GM23338 (cell line): ENCODE data around the gene SLC6A19. TPM values are rescaled to one million over a fixed set of nuclear protein-coding genes. Genes with fewer than 3 reads are reported as not detected.

Experiments
- ATAC-seq: fragments of 200-7000 bp; cut with Tn5 transposase; 3 replicates; pipeline ENCODE4 v1.9.1; 2020
- DNase-seq: peaks from one replicate; pipeline ENCODE4 v3.0.0-alpha.2; 2015; ENCODE audit warnings: low spot score
- H2AFZ ChIP-seq: fragments of 200-600 bp; sonication (generic); 2 replicates; pipeline ENCODE4 v1.8.0; 2016; ENCODE audit warnings: antibody characterized with exemption, mild to moderate bottlenecking, moderate library complexity
- H3F3A ChIP-seq: fragments of 200-600 bp; sonication (generic); replicated peaks from 2 replicates; pipeline ENCODE4 v1.8.0; 2017; ENCODE audit warnings: antibody characterized with exemption, mixed run types, low read depth
- H3K27ac ChIP-seq: fragments of 200-600 bp; sonication (generic); 2 replicates; pipeline ENCODE4 v1.6.1; 2016; ENCODE audit warnings: low read depth
- H3K27me3 ChIP-seq: fragments of 200-600 bp; sonication (generic); 2 replicates; pipeline ENCODE4 v1.8.0; 2016; ENCODE audit warnings: mild to moderate bottlenecking, mixed run types, moderate library complexity; ENCODE audit not compliant: insufficient read depth
- H3K36me3 ChIP-seq: fragments of 200-600 bp; sonication (generic); 2 replicates; pipeline ENCODE4 v1.8.0; 2016; ENCODE audit warnings: mild to moderate bottlenecking; ENCODE audit not compliant: insufficient read depth
- H3K4me1 ChIP-seq: fragments of 200-600 bp; sonication (generic); 2 replicates; pipeline ENCODE4 v1.8.0; 2016; ENCODE audit warnings: mild to moderate bottlenecking, moderate library complexity; ENCODE audit not compliant: insufficient read depth
- H3K4me2 ChIP-seq: fragments of 200-600 bp; sonication (generic); 2 replicates; pipeline ENCODE4 v1.7.1; 2017; ENCODE audit warnings: mixed run types
- H3K4me3 ChIP-seq: fragments of 200-600 bp; sonication (generic); 2 replicates; pipeline ENCODE4 v1.6.1; 2016; ENCODE audit warnings: mixed run types
- H3K79me2 ChIP-seq: fragments of 200-600 bp; sonication (generic); replicated peaks from 2 replicates; pipeline ENCODE4 v1.8.0; 2017; ENCODE audit warnings: mild to moderate bottlenecking; ENCODE audit not compliant: insufficient read depth
- H3K9me2 ChIP-seq: fragments of 200-600 bp; sonication (generic); 2 replicates; pipeline ENCODE4 v1.8.0; 2017; ENCODE audit not compliant: insufficient read depth
- H4K20me1 ChIP-seq: fragments of 200-600 bp; sonication (generic); replicated peaks from 2 replicates; pipeline ENCODE4 v1.8.0; 2017; ENCODE audit warnings: mild to moderate bottlenecking; ENCODE audit not compliant: insufficient read depth
- H3K27ac Mint-ChIP-seq: 2 replicates; pipeline ENCODE4 v1.8.0; 2020; ENCODE audit warnings: inconsistent platforms, mild to moderate bottlenecking, moderate library complexity, mixed read lengths
- H3K27me3 Mint-ChIP-seq: 3 replicates; pipeline ENCODE4 v1.8.0; 2022; ENCODE audit warnings: low read depth, mild to moderate bottlenecking, moderate library complexity, mixed read lengths, inconsistent platforms; ENCODE audit not compliant: insufficient read depth, poor library complexity
- H3K36me3 Mint-ChIP-seq: 3 replicates; pipeline ENCODE4 v1.8.0; 2021; ENCODE audit warnings: low read depth, mild to moderate bottlenecking, inconsistent platforms, moderate library complexity, mixed read lengths
- H3K4me1 Mint-ChIP-seq: 3 replicates; pipeline ENCODE4 v1.8.0; 2020; ENCODE audit warnings: mild to moderate bottlenecking, inconsistent platforms, mixed read lengths
- H3K4me3 Mint-ChIP-seq: 3 replicates; pipeline ENCODE4 v1.8.0; 2021; ENCODE audit warnings: moderate library complexity, mild to moderate bottlenecking, inconsistent platforms, mixed read lengths
- H3K9me3 Mint-ChIP-seq: 3 replicates; pipeline ENCODE4 v1.8.0; 2020; ENCODE audit warnings: moderate library complexity, mild to moderate bottlenecking, inconsistent platforms, mixed read lengths
- CREB1 ChIP-seq: fragments of 250-450 bp; sonication (Bioruptor Pico); IDR thresholded peaks from 2 replicates; pipeline ENCODE4 v1.5.0; 2020; ENCODE audit warnings: low read depth, mild to moderate bottlenecking, moderate library complexity
- ETS1 ChIP-seq: IDR thresholded peaks from 2 replicates; pipeline ENCODE4 v1.6.1; 2016; ENCODE audit warnings: antibody characterized with exemption
- EZH2phosphoT487 ChIP-seq: fragments of 200-600 bp; sonication (generic); IDR thresholded peaks from one replicate; pipeline ENCODE4 v1.8.1; 2018; ENCODE audit warnings: antibody characterized with exemption; ENCODE audit not compliant: unreplicated experiment
- NANOG ChIP-seq: IDR thresholded peaks from 2 replicates; pipeline ENCODE4 v1.6.1; 2016; ENCODE audit warnings: antibody characterized with exemption, borderline replicate concordance
- REST ChIP-seq: IDR thresholded peaks from one replicate; pipeline ENCODE4 v1.6.1; 2018; ENCODE audit warnings: antibody characterized with exemption; ENCODE audit not compliant: unreplicated experiment
- STAT1 ChIP-seq: IDR thresholded peaks from one replicate; pipeline ENCODE4 v1.6.1; 2016; ENCODE audit warnings: antibody characterized with exemption; ENCODE audit not compliant: unreplicated experiment
- ZNF114 ChIP-seq: fragments of 250-450 bp; sonication (Bioruptor Pico); IDR thresholded peaks from 2 replicates; pipeline ENCODE4 v1.5.0; 2020; ENCODE audit warnings: mild to moderate bottlenecking, moderate library complexity
- ZNF331 ChIP-seq: fragments of 250-450 bp; sonication (Bioruptor Pico); IDR thresholded peaks from 2 replicates; pipeline ENCODE4 v1.5.0; 2020; ENCODE audit warnings: low read depth, mild to moderate bottlenecking, moderate library complexity
- ZNF462 ChIP-seq: fragments of 250-450 bp; sonication (Bioruptor Pico); IDR thresholded peaks from 2 replicates; pipeline ENCODE4 v1.5.0; 2020; ENCODE audit warnings: mild to moderate bottlenecking, moderate library complexity
- polyA plus RNA-seq: library from polyadenylated mRNA; unstranded; fragments of >200 nt; fragmentation: Nextera tagmentation; extraction: Ambion mirVana; gene quantifications from 2 replicates; pipeline ENCODE4 v1.2.1, GENCODE V29; 2016
- total RNA-seq: library from RNA; depleted of rRNA; stranded (reverse); fragments of >200 nt; shearing (Covaris generic); gene quantifications from 2 replicates; pipeline ENCODE4 v1.2.3, GENCODE V29; 2014

SLC6A19 gene
- total and polyA plus RNA-seq, 2 experiments from 2014 or later: not detected

- no peak for TF ChIP-seq ZNF462 (CRISPR knock-in tag)
These were observed 17.3 kb upstream of the SLC6A19 start (continued) for GRCh38 chr5:1184163-1184470.

- peaks cover 5% of the 10 kb centered on the region; the same call in 1 of the 2 replicates for H3F3A ChIP-seq
- no peaks in the 10 kb centered on the region for H4K20me1 ChIP-seq
- H3K4me3 ChIP-seq: no peak overlapping the region
- Mint-ChIP-seq H3K4me3 (no peak overlapping the region), H3K4me1 (no peaks in the 10 kb centered on the region), H3K9me3 (no peaks in the 10 kb centered on the region), H3K27ac (no peak overlapping the region), H3K36me3 (no peaks in the 10 kb centered on the region), H3K27me3 (peaks cover 5% of the 10 kb centered on the region)
- no peak overlapping the region for H3K27ac ChIP-seq
- no peaks in the 10 kb centered on the region for H3K4me1 ChIP-seq
- no peak overlapping the region for H3K4me2 ChIP-seq
- TF ChIP-seq STAT1 (no peak), ZNF114 (CRISPR knock-in tag) (no peak), ZNF331 (CRISPR knock-in tag) (no peak)
- DNase-seq (no peak), ATAC-seq (no peak)
- H3K27me3 ChIP-seq: no peaks in the 10 kb centered on the region
- no peaks in the 10 kb centered on the region for H3K79me2 ChIP-seq
- H2AFZ ChIP-seq: no peak overlapping the region
- H3K36me3 ChIP-seq: no peaks in the 10 kb centered on the region
- no peaks in the 10 kb centered on the region for H3K9me2 ChIP-seq
These were observed 16.9 kb upstream of the SLC6A19 start for GRCh38 chr5:1184481-1184880.

- Histone ChIP-seq H3F3A (peaks cover 5% of the 10 kb centered on the region; the same call in 1 of the 2 replicates), H3K27me3 (no peaks in the 10 kb centered on the region), H3K36me3 (no peaks in the 10 kb centered on the region), H3K9me2 (no peaks in the 10 kb centered on the region), H3K4me2 (no peak overlapping the region), H3K4me3 (no peak overlapping the region), H3K4me1 (no peaks in the 10 kb centered on the region), H4K20me1 (no peaks in the 10 kb centered on the region), H2AFZ (no peak overlapping the region), H3K79me2 (no peaks in the 10 kb centered on the region), H3K27ac (no peak overlapping the region)
- H3K4me1 Mint-ChIP-seq: no peaks in the 10 kb centered on the region
- H3K27ac Mint-ChIP-seq: no peak overlapping the region
- ATAC-seq: no peak
- no peak for DNase-seq
- H3K9me3 Mint-ChIP-seq: no peaks in the 10 kb centered on the region
- no peak overlapping the region for H3K4me3 Mint-ChIP-seq
- peaks cover 6% of the 10 kb centered on the region for H3K27me3 Mint-ChIP-seq
- H3K36me3 Mint-ChIP-seq: no peaks in the 10 kb centered on the region
- TF ChIP-seq STAT1 (no peak), NANOG (no peak), CREB1 (CRISPR knock-in tag) (no peak), REST (no peak), ZNF331 (CRISPR knock-in tag) (no peak), EZH2phosphoT487 (no peak), ETS1 (no peak)
These were observed 16.3 kb upstream of the SLC6A19 start for GRCh38 chr5:1185038-1185627.
